ENCODE data around the gene SPIC. TPM values are rescaled to one million over a fixed set of nuclear protein-coding genes. Genes with fewer than 3 reads are reported as not detected.
A peak's percentile ranks its signal among the peaks of the same experiment; 100 is the strongest.
"Not testable (repeated sequence)": the region's sequence is repeated elsewhere in the genome, so short reads cannot be mapped to it uniquely, and the experiment has no call there.

The SPIC gene
- total RNA-seq = not detected in 2 replicates

DNA sequence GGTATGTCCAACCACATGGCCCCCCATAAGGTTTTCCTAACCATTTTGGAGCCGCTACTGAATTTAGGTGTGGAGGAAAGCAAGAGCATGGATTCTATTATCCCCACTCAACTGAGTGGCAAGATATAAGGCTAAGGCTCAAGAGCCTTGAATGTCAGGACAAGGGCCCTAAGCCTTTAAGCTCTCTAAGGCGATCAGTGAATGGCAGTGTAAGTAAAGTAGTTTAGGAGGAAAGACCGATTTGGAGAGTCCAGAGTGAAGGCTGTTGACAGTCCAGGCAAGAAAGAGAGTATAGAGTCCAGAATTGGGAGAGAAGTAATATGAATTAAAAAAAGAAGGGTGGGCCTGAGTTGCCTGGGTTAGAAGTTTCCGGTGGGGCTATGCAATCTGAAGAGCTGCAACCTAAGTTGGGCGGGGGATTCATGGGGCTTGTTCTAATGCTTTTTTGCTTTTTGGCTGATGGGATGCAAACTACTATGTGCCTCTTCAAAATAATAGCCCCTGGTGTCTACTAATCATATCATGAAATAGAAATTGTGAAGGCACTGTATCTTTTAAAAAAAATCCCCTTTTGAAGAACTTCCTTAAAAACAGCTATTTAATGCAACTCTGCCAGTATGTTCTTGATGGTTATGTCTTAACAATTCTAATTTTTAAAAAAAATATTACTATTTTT lies at the start of gene SPIC:
Gene SPIC, plus strand, starts transcription at position 626 of the 676 bp plus-strand sequence. CDS start 1,569 bp downstream, outside the sequence.
- no peak for DNase-seq (ENCODE audit: low read depth in 2 of 2)

GRCh38 chr12:101430456-101430855 lies 44.7 kb upstream of the SPIC start:
- DNase-seq (ENCODE audit: low read depth in 2 of 2) = no peak

DNA sequence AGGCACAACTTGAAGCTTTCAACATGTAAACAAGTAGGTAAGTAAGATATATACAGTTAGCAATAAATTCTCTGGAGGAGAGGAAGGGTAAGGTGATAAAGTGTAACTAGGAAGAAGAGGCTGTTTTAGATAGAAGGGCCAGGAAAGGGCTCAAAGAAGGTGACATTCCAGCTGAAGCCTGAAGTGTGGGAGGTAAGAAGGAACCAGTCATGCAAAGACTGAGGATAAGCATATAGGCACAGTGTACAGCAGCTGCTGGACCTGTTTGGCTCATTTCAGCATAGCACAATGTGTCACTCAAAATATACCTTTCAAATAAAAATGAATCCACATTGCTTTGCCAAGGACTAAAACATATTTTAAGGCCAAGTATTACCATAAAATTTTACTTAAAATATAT lies 39.0 kb upstream of the SPIC start:
- no peak for DNase-seq (ENCODE audit: low read depth in 2 of 2)

DNA sequence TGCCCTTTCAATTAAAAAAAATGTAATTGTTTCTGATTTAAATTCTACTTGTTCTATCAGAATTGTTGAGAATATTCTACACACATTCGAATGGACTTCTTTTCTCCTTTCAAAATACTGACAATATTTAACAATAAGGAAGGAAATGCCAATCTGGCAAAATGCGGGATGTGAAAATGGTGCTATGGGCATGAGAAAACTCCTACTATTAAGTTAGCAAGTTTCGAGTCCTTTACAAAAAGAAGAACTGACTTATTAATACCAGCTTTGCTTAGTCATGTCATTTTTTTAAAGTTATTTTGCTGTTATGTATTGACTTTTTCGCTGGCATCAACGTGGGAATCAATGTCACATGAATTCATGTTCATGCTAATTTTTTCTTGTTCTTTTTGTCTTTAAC lies 35.9 kb upstream of the SPIC start:
- no peak for DNase-seq (ENCODE audit: low read depth in 2 of 2)

GRCh38 chr12:101441461-101442224 lies 33.5 kb upstream of the SPIC start:
- DNase-seq (ENCODE audit: low read depth in 2 of 2) = no peak

DNA sequence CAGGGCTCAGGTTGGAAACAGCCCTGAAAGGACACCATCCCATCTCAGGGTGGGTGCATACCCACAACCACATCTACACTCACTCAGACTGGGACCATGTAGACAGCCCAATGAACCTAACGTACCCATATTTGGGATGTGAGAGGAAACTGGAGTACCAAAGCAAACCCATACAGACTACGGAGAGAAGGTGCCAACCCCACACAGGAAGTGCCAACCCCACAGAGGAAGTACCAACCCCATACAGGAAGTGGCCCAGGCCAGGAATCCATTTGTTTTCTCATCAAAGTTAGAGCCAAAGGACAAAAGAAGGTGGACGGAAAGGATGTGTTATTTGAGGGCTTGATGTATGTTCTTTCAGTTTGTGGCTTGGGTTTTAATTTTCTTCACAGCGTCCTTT lies 19.5 kb upstream of the SPIC start:
- DNase-seq (ENCODE audit: low read depth in 2 of 2) = no peak

DNA sequence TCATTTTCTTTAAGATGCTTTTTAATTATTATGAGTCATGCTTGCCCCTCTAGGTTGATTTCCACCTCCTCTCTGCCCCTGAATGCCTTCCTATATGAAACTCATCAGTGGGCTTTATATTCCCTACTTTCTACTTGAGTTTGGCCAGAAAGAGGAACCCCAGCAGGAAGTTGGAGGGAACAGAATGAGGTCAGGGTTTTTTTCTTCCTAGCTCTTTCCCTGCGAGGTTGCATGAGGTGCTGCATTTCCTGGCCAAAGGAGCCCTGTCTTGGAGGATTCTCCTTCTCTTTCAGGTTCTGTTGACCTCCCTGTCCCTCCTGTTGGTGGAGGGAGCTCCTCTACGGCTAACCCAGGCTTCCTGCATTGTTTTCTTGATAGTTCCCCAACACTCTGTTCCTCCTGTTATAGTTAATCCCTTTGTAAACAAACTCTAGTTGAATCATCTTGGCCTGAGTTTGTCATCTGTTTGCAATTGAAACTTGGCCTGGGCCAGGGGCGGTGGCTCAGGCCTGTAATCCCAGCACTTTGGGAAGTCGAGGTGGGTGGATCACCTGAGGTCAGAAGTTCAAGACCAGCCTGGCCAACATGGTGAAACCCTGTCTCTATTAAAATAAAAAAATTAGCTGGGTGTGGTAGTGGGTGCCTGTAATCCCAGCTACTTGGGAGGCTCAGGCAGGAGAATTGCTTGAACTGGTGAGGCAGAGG lies 15.3 kb upstream of the SPIC start:
- DNase-seq (ENCODE audit: low read depth in 2 of 2) = no peak

GRCh38 chr12:101468948-101469347 lies 6.2 kb upstream of the SPIC start:
- no peak for DNase-seq (ENCODE audit: low read depth in 2 of 2)

DNA sequence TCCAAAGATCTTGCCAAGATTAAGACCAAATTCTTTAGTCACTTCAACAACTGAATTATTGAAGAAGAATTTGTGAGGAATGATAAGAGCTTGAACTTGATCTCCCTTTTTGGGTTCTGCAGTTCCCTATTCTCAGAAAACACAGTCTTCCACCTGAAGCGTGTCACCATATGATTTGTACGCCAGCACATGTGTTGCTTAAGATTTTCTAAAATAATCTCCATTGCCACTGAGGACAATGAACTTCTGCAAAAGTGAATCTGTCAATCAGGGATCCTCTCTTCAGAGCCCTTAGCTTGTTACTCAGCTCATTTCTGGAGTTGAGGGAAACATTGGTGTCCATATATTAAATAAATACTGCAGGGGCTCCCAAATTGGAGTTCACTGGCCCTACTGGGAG lies 4.2 kb upstream of the SPIC start:
- no peak for DNase-seq (ENCODE audit: low read depth in 2 of 2)

GRCh38 chr12:101471878-101472277 lies 3.3 kb upstream of the SPIC start:
- not testable (repeated sequence) for DNase-seq (ENCODE audit: low read depth in 2 of 2)

- no peak for DNase-seq (ENCODE audit: low read depth in 2 of 2)
Measured at GRCh38 chr12:101474248-101474647, 888 bp upstream of the SPIC start.

- DNase-seq (ENCODE audit: low read depth in 2 of 2) = no peak
Measured at GRCh38 chr12:101475751-101476305, 692 bp downstream of the SPIC start.

DNA sequence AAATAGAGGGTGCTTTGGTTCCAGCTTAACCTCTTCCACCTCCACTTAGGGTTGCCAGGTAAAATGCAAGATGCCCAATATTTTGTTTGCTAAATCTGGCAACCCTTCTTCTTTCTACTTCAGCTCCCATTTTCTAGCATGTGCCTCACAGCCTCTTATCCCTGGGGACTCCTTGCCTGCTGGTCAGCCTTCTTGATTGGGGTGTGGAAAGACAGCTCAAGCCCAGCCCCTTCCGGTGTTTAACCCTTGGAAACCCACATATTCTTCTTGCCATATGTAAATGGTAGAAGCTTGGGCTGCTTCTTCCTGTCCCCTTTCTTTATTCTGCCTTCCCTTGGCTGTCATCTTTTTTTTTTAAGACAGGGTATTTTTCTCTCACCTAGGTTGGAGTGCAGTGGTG lies 5.7 kb downstream of the SPIC start:
- no peak for DNase-seq (ENCODE audit: low read depth in 2 of 2)

DNA sequence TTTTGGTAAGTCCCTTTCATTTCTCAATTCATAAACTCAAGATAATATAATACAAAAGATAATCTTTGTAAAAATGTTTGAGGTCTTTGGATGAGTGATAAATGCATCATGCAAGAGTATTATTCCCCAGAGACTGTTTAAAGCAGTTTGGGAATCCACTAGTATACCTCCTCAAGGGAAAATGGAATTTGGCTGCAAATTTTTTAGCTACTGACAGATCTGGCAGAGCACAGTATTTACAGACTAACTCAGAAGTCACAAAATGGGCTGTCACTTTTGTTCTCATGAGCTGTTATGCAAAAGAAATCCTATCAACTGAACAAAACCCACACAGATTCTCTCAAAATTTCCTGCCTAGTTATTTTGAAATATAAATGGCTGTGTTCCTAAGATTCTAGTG lies 9.9 kb downstream of the SPIC start:
- no peak for DNase-seq (ENCODE audit: low read depth in 2 of 2)

DNA sequence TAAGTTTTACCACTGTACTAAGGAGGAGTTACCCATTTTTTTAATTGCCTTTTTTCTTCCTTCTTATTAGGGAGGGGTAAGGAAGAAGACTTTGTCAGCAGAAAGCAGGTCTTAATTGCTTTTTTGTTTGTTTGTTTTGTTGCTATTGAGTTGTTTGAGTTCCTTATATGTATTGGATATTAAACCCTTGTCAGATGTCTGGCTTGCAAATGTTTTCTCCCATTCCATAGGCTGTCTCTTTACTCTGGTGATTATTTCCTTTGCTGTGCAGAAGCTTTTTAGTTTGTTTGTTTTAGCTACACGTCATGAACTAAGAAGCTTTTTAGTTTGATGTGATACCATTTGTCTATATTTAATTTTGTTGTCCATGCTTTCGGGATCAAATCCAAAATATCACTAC lies 13.3 kb downstream of the SPIC start:
- no peak for DNase-seq (ENCODE audit: low read depth in 2 of 2)

DNA sequence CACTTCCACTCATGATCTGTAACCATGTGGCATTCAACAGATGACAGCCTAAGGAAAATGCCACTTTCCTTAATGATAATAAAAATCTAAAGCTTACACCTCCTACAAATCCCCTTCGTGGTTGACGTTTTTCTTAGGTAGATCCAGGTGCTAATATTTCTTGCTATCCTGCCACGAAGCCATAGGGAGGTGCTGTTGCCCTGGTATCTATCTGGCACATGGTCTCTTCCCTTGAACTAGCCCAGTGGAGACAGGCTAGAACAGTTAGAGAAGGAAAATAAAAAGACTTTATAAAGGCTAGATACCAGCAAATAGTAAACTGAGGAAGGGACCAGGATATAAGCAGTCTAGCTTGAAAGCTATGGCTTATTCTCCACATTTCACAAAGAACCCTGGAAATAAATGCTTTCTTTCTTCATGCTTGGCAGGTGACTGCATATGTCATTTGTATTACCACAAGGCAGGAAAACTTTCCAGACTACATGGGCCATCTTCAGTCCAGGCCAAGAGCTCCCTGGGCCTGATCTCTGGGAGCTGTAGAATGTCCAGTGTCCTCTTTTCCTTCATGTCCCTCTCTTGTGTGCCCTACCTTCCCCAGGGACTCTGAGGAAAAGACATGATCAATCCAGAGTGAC lies 15.3 kb downstream of the SPIC start:
- peak; percentile 4 to 40 for DNase-seq (ENCODE audit: low read depth in 2 of 2)

- no peak for DNase-seq (ENCODE audit: low read depth in 2 of 2)
Measured at GRCh38 chr12:101491329-101491728, 16.2 kb downstream of the SPIC start.

- no peak for DNase-seq (ENCODE audit: low read depth in 2 of 2)
Measured at GRCh38 chr12:101493556-101493955, 18.4 kb downstream of the SPIC start.

DNA sequence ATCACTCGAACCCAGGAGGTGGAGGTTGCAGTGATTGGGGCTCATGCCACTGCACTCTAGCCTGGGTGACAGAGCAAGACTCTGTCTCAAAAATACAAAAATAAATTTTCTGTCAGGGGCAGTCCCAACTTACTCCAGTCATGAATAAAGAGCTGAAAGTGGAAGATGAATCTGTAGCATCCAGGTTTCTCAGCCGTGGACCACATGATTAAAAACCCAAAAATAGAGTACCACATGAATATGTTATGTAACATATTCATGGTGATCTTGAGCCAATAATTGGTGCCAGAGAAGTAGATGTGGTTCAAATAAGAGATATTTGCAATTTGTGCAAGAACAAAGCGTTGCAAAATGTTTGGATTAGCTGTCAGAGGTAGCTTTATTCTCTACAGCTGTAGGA lies 23.1 kb downstream of the SPIC start:
- DNase-seq (ENCODE audit: low read depth in 2 of 2) = no peak

GRCh38 chr12:101501410-101501995 lies 26.4 kb downstream of the SPIC start:
- no peak for DNase-seq (ENCODE audit: low read depth in 2 of 2)

DNA sequence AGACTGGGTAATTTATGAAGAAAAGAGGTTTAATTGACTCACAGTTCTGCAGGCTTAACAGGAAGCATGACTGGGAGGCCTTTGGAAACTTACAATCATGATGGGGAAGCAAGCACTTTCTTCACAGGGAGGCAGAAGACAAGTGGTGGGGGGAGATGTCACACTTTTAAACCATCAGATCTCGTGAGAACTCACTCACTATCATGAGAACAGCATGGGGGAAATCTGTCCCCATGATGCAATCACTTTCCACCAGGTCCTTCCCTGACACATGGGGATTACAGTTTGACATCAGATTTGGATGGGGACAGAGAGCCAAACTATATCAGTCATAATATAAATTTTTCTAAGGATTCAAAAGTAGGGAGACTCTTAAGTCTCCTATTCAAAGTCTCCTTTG lies 46.0 kb downstream of the SPIC start:
- DNase-seq (ENCODE audit: low read depth in 2 of 2) = no peak

Measured in lung microvascular endothelial cell (primary cell).